MCF 10A (cell line): ENCODE results near the gene MAP3K4. TPM values are rescaled to one million over a fixed set of nuclear protein-coding genes. Genes with fewer than 3 reads are reported as not detected.
A peak's percentile ranks its signal among the peaks of the same experiment; 100 is the strongest.

Experiments used
- BruUV-seq: library from RNA; stranded (reverse); fragments of 400-500 nt; replicated peaks from 2 replicates; lab custom pipeline; 2021; lab: Mats Ljungman, UMichigan
- CTCF ChIA-PET: fragments of 300-600 bp; sonication (Branson Sonifier 250); formaldehyde crosslinking; extraction: SDS; loops from one replicate; lab custom pipeline; 2021; ENCODE audit warnings: antibody characterized with exemption, inconsistent platforms; lab: Yijun Ruan, JAX
- POLR2A ChIA-PET: fragments of 300-600, 350-650 bp; sonication (Branson Sonifier 250); formaldehyde crosslinking; extraction: SDS; loops from one replicate; lab custom pipeline; 2020; ENCODE audit warnings: antibody characterized with exemption, inconsistent platforms; lab: Yijun Ruan, JAX
- DNase-seq: peaks from one replicate; pipeline ENCODE4 v3.0.0-alpha.2; 2018; ENCODE audit not compliant: unreplicated experiment
- H3K27ac Mint-ChIP-seq: one replicate; pipeline ENCODE4 v1.8.0; 2022; ENCODE audit warnings: mild to moderate bottlenecking, low read depth, mixed read lengths; ENCODE audit not compliant: unreplicated experiment
- H3K27me3 Mint-ChIP-seq: one replicate; pipeline ENCODE4 v1.8.0; 2022; ENCODE audit warnings: mixed read lengths; ENCODE audit not compliant: insufficient read depth, unreplicated experiment
- H3K36me3 Mint-ChIP-seq: one replicate; pipeline ENCODE4 v1.8.0; 2022; ENCODE audit warnings: mild to moderate bottlenecking, moderate library complexity, mixed read lengths; ENCODE audit not compliant: insufficient read depth, unreplicated experiment
- H3K4me1 Mint-ChIP-seq: one replicate; pipeline ENCODE4 v1.8.0; 2022; ENCODE audit warnings: mixed read lengths; ENCODE audit not compliant: insufficient read depth, unreplicated experiment
- H3K4me3 Mint-ChIP-seq: one replicate; pipeline ENCODE4 v1.8.0; 2022; ENCODE audit warnings: mild to moderate bottlenecking, moderate library complexity, mixed read lengths; ENCODE audit not compliant: unreplicated experiment
- H3K9me3 Mint-ChIP-seq: one replicate; pipeline ENCODE4 v1.8.0; 2022; ENCODE audit warnings: mixed read lengths; ENCODE audit not compliant: unreplicated experiment
- intact Hi-C: fragments of 100-400 bp; cut with micrococcal nuclease; formaldehyde crosslinking; loops from 2 replicates; pipeline ENCODE4 v1.14.1; 2022
- total RNA-seq: library from RNA; stranded (reverse); gene quantifications from 2 replicates; pipeline ENCODE4 v1.2.3, GENCODE V29; 2022
- TF ChIP-seq, protein P1 (sequence below): fragments of 200-600 bp; IDR thresholded peaks from one replicate; pipeline ENCODE4 v1.8.0; 2022; ENCODE audit warnings: antibody characterized with exemption, mild to moderate bottlenecking; ENCODE audit not compliant: unreplicated experiment

Gene MAP3K4
- total RNA-seq, 1 experiment from 2014 or later: 38.7 TPM

GRCh38 chr6:160952633-160953281, 38.8 kb upstream of the MAP3K4 start:
- ChIA-PET CTCF (interaction anchor here (0.6 kb wide), 1 partner anchor 418 kb away, joined by 3 read pairs; no protein-coding TSS in a partner anchor), POLR2A (interaction anchor here (0.7 to 1.2 kb wide), 5 partner anchors 13 to 217 kb away, joined by 3 to 5 read pairs (median 4); no protein-coding TSS in a partner anchor)
- DNase-seq: peak; percentile 58
- TF ChIP-seq, protein P1, sequence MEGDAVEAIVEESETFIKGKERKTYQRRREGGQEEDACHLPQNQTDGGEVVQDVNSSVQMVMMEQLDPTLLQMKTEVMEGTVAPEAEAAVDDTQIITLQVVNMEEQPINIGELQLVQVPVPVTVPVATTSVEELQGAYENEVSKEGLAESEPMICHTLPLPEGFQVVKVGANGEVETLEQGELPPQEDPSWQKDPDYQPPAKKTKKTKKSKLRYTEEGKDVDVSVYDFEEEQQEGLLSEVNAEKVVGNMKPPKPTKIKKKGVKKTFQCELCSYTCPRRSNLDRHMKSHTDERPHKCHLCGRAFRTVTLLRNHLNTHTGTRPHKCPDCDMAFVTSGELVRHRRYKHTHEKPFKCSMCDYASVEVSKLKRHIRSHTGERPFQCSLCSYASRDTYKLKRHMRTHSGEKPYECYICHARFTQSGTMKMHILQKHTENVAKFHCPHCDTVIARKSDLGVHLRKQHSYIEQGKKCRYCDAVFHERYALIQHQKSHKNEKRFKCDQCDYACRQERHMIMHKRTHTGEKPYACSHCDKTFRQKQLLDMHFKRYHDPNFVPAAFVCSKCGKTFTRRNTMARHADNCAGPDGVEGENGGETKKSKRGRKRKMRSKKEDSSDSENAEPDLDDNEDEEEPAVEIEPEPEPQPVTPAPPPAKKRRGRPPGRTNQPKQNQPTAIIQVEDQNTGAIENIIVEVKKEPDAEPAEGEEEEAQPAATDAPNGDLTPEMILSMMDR: no peak
- Mint-ChIP-seq H3K36me3 (no peaks in the 10 kb centered on the region), H3K9me3 (no peaks in the 10 kb centered on the region), H3K4me3 (no peak overlapping the region), H3K4me1 (peaks cover 27% of the 10 kb centered on the region), H3K27ac (peak overlapping the region; percentile 70), H3K27me3 (peaks cover 10% of the 10 kb centered on the region)
- intact Hi-C loops: no loop called here
- no TSS peak for BruUV-seq

DNA sequence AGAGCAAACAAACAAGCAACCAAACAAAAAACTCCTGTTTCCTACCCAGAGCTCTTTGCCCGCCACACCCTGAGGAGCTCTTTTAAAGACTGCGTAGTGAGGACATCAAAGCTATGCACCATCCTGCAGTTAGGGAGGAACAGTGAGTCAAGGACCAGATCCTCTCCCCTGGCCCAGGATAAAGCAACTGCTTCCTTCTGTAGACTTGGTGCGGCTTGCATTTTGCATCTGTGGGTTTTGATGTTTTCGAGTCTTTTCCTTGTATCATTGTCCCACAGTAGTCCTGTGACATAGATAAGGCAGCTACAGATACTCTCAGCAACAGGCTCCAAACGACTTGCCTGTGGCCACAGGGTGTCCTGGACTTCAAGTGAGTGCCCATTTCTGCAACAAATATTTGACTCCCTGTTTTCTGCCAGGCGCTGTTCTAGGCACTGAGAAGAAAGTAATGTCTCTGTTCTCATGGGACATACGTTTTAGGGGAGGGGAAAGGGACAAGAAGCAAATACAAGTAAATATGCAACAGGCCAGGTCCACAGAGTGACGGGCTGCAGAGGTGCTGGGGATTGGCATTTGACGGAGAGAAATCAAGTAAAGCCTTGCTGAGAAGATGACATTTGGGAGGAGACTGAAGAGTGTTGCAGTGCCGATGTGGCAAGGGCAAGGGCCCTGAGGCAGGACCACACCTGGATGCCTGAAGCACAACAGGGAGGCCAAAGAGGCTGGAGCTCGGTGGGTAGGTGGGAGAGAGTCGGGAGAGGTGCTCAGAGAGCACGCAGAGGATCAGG, 35.9 kb upstream of the MAP3K4 start:
- POLR2A ChIA-PET: interaction anchor here (1.4 to 1.8 kb wide), 2 partner anchors 35 to 37 kb away, joined by 4 to 5 read pairs; partner anchors contain the start of gene MAP3K4
- CTCF ChIA-PET: interaction anchor here (0.7 to 0.9 kb wide), 3 partner anchors 37 to 415 kb away, joined by 3 to 6 read pairs (median 3); no protein-coding TSS in a partner anchor
- DNase-seq: no peak
- intact Hi-C loops: no loop called here
- TF ChIP-seq, protein P1: no peak
- no TSS peak for BruUV-seq
- H3K4me1 Mint-ChIP-seq: peaks cover 12% of the 10 kb centered on the region
- no peaks in the 10 kb centered on the region for H3K9me3 Mint-ChIP-seq
- peaks cover 10% of the 10 kb centered on the region for H3K27me3 Mint-ChIP-seq
- H3K4me3 Mint-ChIP-seq: no peak overlapping the region
- no peaks in the 10 kb centered on the region for H3K36me3 Mint-ChIP-seq
- H3K27ac Mint-ChIP-seq: no peak overlapping the region

DNA sequence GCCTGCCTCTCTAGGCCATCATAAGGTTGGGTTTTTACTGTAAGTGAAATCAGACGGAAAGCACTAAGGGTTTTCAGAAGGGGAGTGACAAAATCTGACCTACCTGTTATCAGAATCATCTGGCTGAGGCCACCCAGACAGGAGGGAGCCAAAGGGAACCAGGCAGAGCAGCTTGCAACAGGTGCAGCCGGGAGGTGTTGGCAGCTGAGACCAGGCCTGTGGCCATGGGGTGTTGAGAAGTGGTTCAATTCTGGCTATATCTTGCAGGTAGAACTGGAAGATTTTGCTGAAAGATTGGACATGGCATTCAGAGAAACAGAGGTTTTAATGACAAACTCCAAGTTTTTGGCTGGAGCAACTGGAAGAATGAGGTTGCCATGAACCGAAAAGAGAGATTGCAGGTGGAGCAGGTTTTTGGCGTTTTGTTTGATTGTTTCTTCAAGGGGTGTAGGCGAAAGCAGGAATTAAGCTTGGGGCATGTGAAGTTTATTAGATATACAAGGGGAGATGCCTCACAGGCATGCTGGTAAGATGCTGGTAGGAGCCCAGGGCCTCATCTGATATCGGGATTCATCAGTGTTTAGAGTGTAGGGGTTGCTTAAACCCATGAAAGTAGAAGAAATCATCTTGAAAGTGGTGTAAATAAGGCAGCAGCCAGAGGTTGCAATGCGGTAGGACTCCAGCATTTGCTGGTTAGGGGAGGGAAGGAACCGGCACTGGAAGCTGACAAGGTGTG, 35.1 kb upstream of the MAP3K4 start:
- intact Hi-C loops: no loop called here
- POLR2A ChIA-PET: interaction anchor here (0.7 to 1.8 kb wide), 4 partner anchors 10 to 59 kb away, joined by 3 to 8 read pairs (median 4); partner anchors contain the start of gene MAP3K4

More for the DNA sequence above, 35.1 kb upstream of the MAP3K4 start:
- no peaks in the 10 kb centered on the region for H3K36me3 Mint-ChIP-seq
- TF ChIP-seq, protein P1: no peak
- H3K4me3 Mint-ChIP-seq: no peak overlapping the region
- no TSS peak for BruUV-seq
- DNase-seq: no peak
- peaks cover 10% of the 10 kb centered on the region for H3K27me3 Mint-ChIP-seq
- H3K27ac Mint-ChIP-seq: no peak overlapping the region
- no peaks in the 10 kb centered on the region for H3K9me3 Mint-ChIP-seq
- CTCF ChIA-PET: interaction anchor here (0.7 kb wide), 1 partner anchor 920 kb away, joined by 3 read pairs; no protein-coding TSS in a partner anchor
- H3K4me1 Mint-ChIP-seq: peaks cover 4% of the 10 kb centered on the region
